H1 (cell line): Measurements from ENCODE around the gene B9D1. TPM values are rescaled to one million over a fixed set of nuclear protein-coding genes. Genes with fewer than 3 reads are reported as not detected.

Experiments used
- CTCF ChIA-PET: fragments of 300-600 bp; sonication (Branson Sonifier 250); formaldehyde crosslinking; loops from one replicate; lab custom pipeline; 2021; ENCODE audit not compliant: partially characterized antibody; lab: Charles Lee
- POLR2A ChIA-PET: fragments of 300-600 bp; sonication (Branson Sonifier 250); formaldehyde crosslinking; loops from one replicate; lab custom pipeline; 2021; ENCODE audit warnings: inconsistent platforms; ENCODE audit not compliant: partially characterized antibody; lab: Charles Lee
- DNase-seq, 2 experiments: peaks; one replicate each; pipeline versions ENCODE4 v3.0.0 to v3.0.0-alpha.2; 2010 to 2022; ENCODE audit warnings: low spot score in 2 of 2, low read depth in 1 of 2, mixed read lengths in 1 of 2
- FAIRE-seq: peaks from 2 replicates; lab custom pipeline; 2011; peaks lifted over from hg19 to GRCh38; lab: Jason Lieb, UNC
- H2AFZ ChIP-seq: 2 replicates; pipeline ENCODE4 v1.8.1; 2012; ENCODE audit warnings: low read length, inconsistent platforms
- H2AK5ac ChIP-seq: 2 replicates; pipeline ENCODE4 v1.6.1; 2013; ENCODE audit warnings: low read depth, low read length
- H2BK120ac ChIP-seq: replicated peaks from 2 replicates; pipeline ENCODE3; 2013; ENCODE audit warnings: low read depth, low read length, inconsistent platforms
- H2BK12ac ChIP-seq: 2 replicates; pipeline ENCODE4 v1.6.1; 2013; ENCODE audit warnings: low read depth, low read length
- H2BK15ac ChIP-seq: 2 replicates; pipeline ENCODE4 v1.6.1; 2013; ENCODE audit warnings: low read length
- H2BK20ac ChIP-seq: 2 replicates; pipeline ENCODE4 v1.6.1; 2013; ENCODE audit warnings: low read length
- H2BK5ac ChIP-seq: 2 replicates; pipeline ENCODE4 v1.6.1; 2013; ENCODE audit warnings: low read depth, low read length
- H3K14ac ChIP-seq: 2 replicates; pipeline ENCODE4 v1.6.1; 2013; ENCODE audit warnings: inconsistent platforms; ENCODE audit not compliant: insufficient read length
- H3K18ac ChIP-seq: 2 replicates; pipeline ENCODE4 v1.6.1; 2013; ENCODE audit warnings: low read length; ENCODE audit errors: extremely low read depth
- H3K23ac ChIP-seq: 2 replicates; pipeline ENCODE4 v1.6.1; 2013; ENCODE audit warnings: inconsistent platforms; ENCODE audit not compliant: insufficient read length
- H3K23me2 ChIP-seq: 2 replicates; pipeline ENCODE4 v1.6.1; 2013; ENCODE audit warnings: low read depth, low read length
- H3K27ac ChIP-seq: 2 replicates; pipeline ENCODE4 v1.6.1; 2011; ENCODE audit warnings: low read depth, low read length, inconsistent platforms
- H3K27me3 ChIP-seq, 4 experiments: replicated peaks in 1 of 4; 1 replicate in 1 of 4; 2 replicates in 3 of 4; pipeline versions ENCODE4 v1.6.1 to v1.8.1; 2011 to 2013; ENCODE audit warnings: low read length in 3 of 4, mild to moderate bottlenecking in 3 of 4, inconsistent platforms in 2 of 4, mixed read lengths in 2 of 4, moderate library complexity in 1 of 4; ENCODE audit not compliant: control insufficient read depth in 3 of 4, insufficient read depth in 3 of 4; ENCODE audit errors: extremely low read depth in 1 of 4
- H3K36me3 ChIP-seq, 4 experiments: 2 replicates each; pipeline versions ENCODE4 v1.6.1 to v1.8.1; 2011 to 2013; ENCODE audit warnings: mild to moderate bottlenecking in 4 of 4, low read length in 3 of 4, moderate library complexity in 2 of 4, control low read depth in 1 of 4, inconsistent platforms in 1 of 4; ENCODE audit not compliant: insufficient read depth in 4 of 4, control insufficient read depth in 2 of 4
- H3K4ac ChIP-seq: replicated peaks from 2 replicates; pipeline ENCODE3; 2013; ENCODE audit warnings: low read length, low read depth, mixed read lengths, inconsistent platforms; ENCODE audit not compliant: insufficient read length
- H3K4me1 ChIP-seq, 4 experiments: replicated peaks in 1 of 4; 1 replicate in 1 of 4; 2 replicates in 3 of 4; pipeline versions ENCODE4 v1.6.1 to v1.8.1; 2011 to 2013; ENCODE audit warnings: low read length in 3 of 4, inconsistent platforms in 2 of 4, mixed read lengths in 1 of 4; ENCODE audit not compliant: insufficient read depth in 4 of 4, control insufficient read depth in 3 of 4
- H3K4me2 ChIP-seq, 2 experiments: 2 replicates each; pipeline versions ENCODE4 v1.6.1 to v1.8.1; 2011 to 2013; ENCODE audit warnings: low read depth in 2 of 2, low read length in 2 of 2, control low read depth in 1 of 2, inconsistent platforms in 1 of 2, mild to moderate bottlenecking in 1 of 2; ENCODE audit not compliant: insufficient read depth in 1 of 2
- H3K4me3 ChIP-seq, 4 experiments: fragments of 200-600, 300-600 bp in 1 of 4; sonication (generic), shearing (Covaris generic), sonication (Bioruptor Twin) in 1 of 4; 2 replicates each; pipeline versions ENCODE4 v1.5.1 to v1.8.1; 2011 to 2016; ENCODE audit warnings: low read length in 4 of 4, low read depth in 3 of 4, control low read depth in 2 of 4, inconsistent platforms in 2 of 4, mild to moderate bottlenecking in 2 of 4, mixed read lengths in 1 of 4, moderate library complexity in 1 of 4; ENCODE audit not compliant: insufficient read depth in 2 of 4; ENCODE audit errors: extremely low read depth in 1 of 4
- H3K56ac ChIP-seq: replicated peaks from 2 replicates; pipeline ENCODE3; 2013; ENCODE audit warnings: low read depth, mild to moderate bottlenecking, mixed read lengths, low read length, inconsistent platforms; ENCODE audit not compliant: insufficient read length
- H3K79me1 ChIP-seq: 2 replicates; pipeline ENCODE4 v1.6.1; 2013; ENCODE audit warnings: low read depth, low read length, control low read depth
- H3K79me2 ChIP-seq, 2 experiments: 2 replicates each; pipeline versions ENCODE4 v1.6.1 to v1.8.1; 2012 to 2013; ENCODE audit warnings: low read length in 2 of 2, mild to moderate bottlenecking in 2 of 2, inconsistent platforms in 1 of 2; ENCODE audit not compliant: insufficient read depth in 2 of 2, control insufficient read depth in 1 of 2
- H3K9ac ChIP-seq, 4 experiments: replicated peaks in 1 of 4; 1 replicate in 1 of 4; 2 replicates in 3 of 4; pipeline versions ENCODE4 v1.6.1 to v1.8.1; 2011 to 2013; ENCODE audit warnings: low read depth in 3 of 4, low read length in 3 of 4, control low read depth in 2 of 4, mild to moderate bottlenecking in 2 of 4, moderate library complexity in 2 of 4, inconsistent platforms in 1 of 4; ENCODE audit errors: extremely low read depth in 1 of 4
- H3K9me3 ChIP-seq, 2 experiments: 2 replicates each; pipeline versions ENCODE4 v1.6.1 to v1.8.1; 2012 to 2013; ENCODE audit warnings: mild to moderate bottlenecking in 2 of 2, moderate library complexity in 2 of 2, control low read depth in 1 of 2, inconsistent platforms in 1 of 2, low read depth in 1 of 2, low read length in 1 of 2, mixed read lengths in 1 of 2; ENCODE audit not compliant: insufficient read depth in 2 of 2
- H4K20me1 ChIP-seq, 2 experiments: replicated peaks in 1 of 2; 2 replicates each; pipeline versions ENCODE3 to v1.8.1; 2011 to 2013; ENCODE audit warnings: inconsistent platforms in 2 of 2, low read length in 2 of 2, mild to moderate bottlenecking in 1 of 2; ENCODE audit not compliant: insufficient read depth in 2 of 2, control insufficient read depth in 1 of 2
- H4K5ac ChIP-seq: 2 replicates; pipeline ENCODE4 v1.6.1; 2013; ENCODE audit warnings: low read length, low read depth, mixed read lengths, inconsistent platforms; ENCODE audit not compliant: insufficient read length
- H4K8ac ChIP-seq: 2 replicates; pipeline ENCODE4 v1.8.0; 2013; ENCODE audit warnings: mild to moderate bottlenecking, moderate library complexity, low read length, inconsistent platforms; ENCODE audit not compliant: insufficient read depth; ENCODE audit errors: extremely low read depth
- H4K91ac ChIP-seq: replicated peaks from 2 replicates; pipeline ENCODE3; 2013; ENCODE audit warnings: low read length, mixed read lengths, inconsistent platforms; ENCODE audit not compliant: insufficient read length
- BCL11A ChIP-seq, 2 experiments: IDR thresholded peaks; one replicate each; pipeline ENCODE4 v1.6.1; 2011; ENCODE audit warnings: low read depth in 2 of 2, low read length in 2 of 2, mild to moderate bottlenecking in 2 of 2
- CTCF ChIP-seq, 3 experiments: IDR thresholded peaks; 1 replicate in 2 of 3; 2 replicates in 1 of 3; pipeline versions ENCODE4 v1.5.1 to v1.6.1; 2011; ENCODE audit warnings: low read length in 3 of 3, mild to moderate bottlenecking in 3 of 3, inconsistent platforms in 2 of 3, low read depth in 1 of 3, moderate library complexity in 1 of 3; ENCODE audit not compliant: insufficient read depth in 1 of 3; ENCODE audit errors: control extremely low read depth in 1 of 3
- EZH2 ChIP-seq: fragments of 200-600 bp; sonication (generic); IDR thresholded peaks from 2 replicates; pipeline ENCODE4 v1.7.1; 2012; ENCODE audit warnings: low read depth, mild to moderate bottlenecking, moderate library complexity, low read length, inconsistent platforms; ENCODE audit not compliant: severe bottlenecking
- HDAC2 ChIP-seq, 2 experiments: fragments of 300-600 bp in 1 of 2; sonication (generic) in 1 of 2; IDR thresholded peaks; 2 replicates each; pipeline ENCODE4 v1.6.1; 2011 to 2012; ENCODE audit warnings: low read depth in 2 of 2, low read length in 2 of 2, mild to moderate bottlenecking in 2 of 2, moderate library complexity in 2 of 2, borderline replicate concordance in 1 of 2, inconsistent platforms in 1 of 2
- HDAC6 ChIP-seq: IDR thresholded peaks from one replicate; pipeline ENCODE4 v1.7.1; 2012; ENCODE audit warnings: low read depth, mild to moderate bottlenecking, inconsistent platforms, low read length, moderate library complexity
- KDM4A ChIP-seq: IDR thresholded peaks from one replicate; pipeline ENCODE4 v1.7.1; 2012; ENCODE audit warnings: low read depth, mild to moderate bottlenecking, moderate library complexity, low read length, inconsistent platforms; ENCODE audit not compliant: severe bottlenecking
- TAF7 ChIP-seq: optimal IDR thresholded peaks from 2 replicates; pipeline ENCODE3; 2011; ENCODE audit warnings: low read depth, mild to moderate bottlenecking, inconsistent platforms, low read length, moderate library complexity, borderline replicate concordance
- TBP ChIP-seq: IDR thresholded peaks from 2 replicates; pipeline ENCODE4 v1.6.1; 2011; ENCODE audit warnings: low read depth, low read length, improper control_type of control experiment
- WGBS, 2 experiments: shearing (Covaris generic) in 1 of 2; methylation state at CpG; one replicate each; pipeline versions ENCODE4 v1.1.6 to v1.1.7; 2013 to 2015; ENCODE audit warnings: low lambda C conversion rate in 2 of 2, mixed read lengths in 2 of 2, inconsistent platforms in 1 of 2, low coverage in 1 of 2, missing lambda C conversion rate in 1 of 2; ENCODE audit not compliant: insufficient replicate concordance in 2 of 2, insufficient coverage in 1 of 2, insufficient read length in 1 of 2; ENCODE audit errors: extremely low coverage in 1 of 2, missing lambda C conversion rate in 1 of 2; 5-methylcytosine and 5-hydroxymethylcytosine counted together
- polyA plus RNA-seq, 7 experiments: library from polyadenylated mRNA; depleted of rRNA in 3 of 7; stranded (reverse) in 5 of 7; unstranded in 2 of 7; fragments of >200 nt in 5 of 7; fragments of 200-250 nt in 2 of 7; gene quantifications; 1 replicate in 5 of 7; 2 replicates in 1 of 7; 4 replicates in 1 of 7; pipeline versions ENCODE4 v1.2.1 to v1.2.3, GENCODE V29; 2011 to 2013; ENCODE audit warnings: missing spikeins in 2 of 7, mixed read lengths in 2 of 7
- total RNA-seq: library from RNA; stranded (reverse); fragmentation: NEBNext Ultra II Directional; extraction: Animal tissue kit (Norgen Biotek cat#: 25700); gene quantifications from 2 replicates; pipeline ENCODE4 v1.2.1, GENCODE V29; 2021
- TF ChIP-seq, protein P1 (sequence below): IDR thresholded peaks from 2 replicates; pipeline ENCODE4 v1.6.1; 2011; ENCODE audit warnings: low read length, improper control_type of control experiment

The B9D1 gene
- total and polyA plus RNA-seq, 2 of the 8 experiments (the other 6 are each of a cell fraction or from before 2014, with no cell fraction given), result 24.6 to 65.7 TPM

GRCh38 chr17:19337712-19338023 is 24.9 kb downstream of the B9D1 start:
- Histone ChIP-seq H3K23ac (no peak overlapping the region), H3K79me1 (no peaks in the 10 kb centered on the region), H3K27me3 (no peaks in the 10 kb centered on the region), H3K9ac (no peak overlapping the region), H2AK5ac (no peak overlapping the region), H3K18ac (no peak overlapping the region), H2BK15ac (no peak overlapping the region), H3K9me3 (no peaks in the 10 kb centered on the region), H4K91ac (no peak overlapping the region), H3K4me2 (no peak overlapping the region), H3K4me1 (peaks cover 4 to 25% (median 15%) of the 10 kb centered on the region in 4 experiments), H3K27ac (no peak overlapping the region), H2BK5ac (0 out of 2 replicates have a peak overlapping the region, but pooled peaks have one; percentile 62), H2BK12ac (no peak overlapping the region), H2BK120ac (no peak overlapping the region), H2AFZ (no peak overlapping the region), H3K4ac (no peak overlapping the region), H4K8ac (no peak overlapping the region), H3K14ac (no peak overlapping the region), H3K79me2 (no peaks in the 10 kb centered on the region), H3K56ac (no peak overlapping the region), H4K5ac (no peak overlapping the region), H2BK20ac (no peak overlapping the region), H3K23me2 (no peaks in the 10 kb centered on the region), H4K20me1 (peaks cover 0 to 6% of the 10 kb centered on the region in 2 experiments), H3K36me3 (no peaks in the 10 kb centered on the region), H3K4me3 (no peak overlapping the region)
- POLR2A ChIA-PET, result interaction anchor here (0.7 to 1.5 kb wide), 3 partner anchors 16 to 54 kb away, joined by 3 to 4 read pairs (median 3); no protein-coding TSS in a partner anchor
- WGBS, 2 experiments, result 84% methylated on average over 2 of the region's 2 CpGs; no CpG with 5 or more reads in 1 of the 2 experiments
- no peak for FAIRE-seq
- no peak for DNase-seq
- CTCF ChIA-PET, result interaction anchor here (0.7 to 9.8 kb wide), 18 partner anchors 9 to 109 kb away, joined by 3 to 70 read pairs (median 4); partner anchors contain the start of gene MAPK7
- no peak for TF ChIP-seq TAF7
- TF ChIP-seq CTCF (IDR thresholded peaks at IDR 0.05; ENCODE audit: control extremely low read depth in 1 of 3, insufficient read depth in 1 of 3, low read depth in 1 of 3, low read length in 3 of 3), result no peak
- no peak for TF ChIP-seq BCL11A (IDR thresholded peaks at IDR 0.05; ENCODE audit: low read depth in 2 of 2, low read length in 2 of 2)
- no peak for TF ChIP-seq TBP
- no peak for TF ChIP-seq HDAC6
- TF ChIP-seq, protein P1, sequence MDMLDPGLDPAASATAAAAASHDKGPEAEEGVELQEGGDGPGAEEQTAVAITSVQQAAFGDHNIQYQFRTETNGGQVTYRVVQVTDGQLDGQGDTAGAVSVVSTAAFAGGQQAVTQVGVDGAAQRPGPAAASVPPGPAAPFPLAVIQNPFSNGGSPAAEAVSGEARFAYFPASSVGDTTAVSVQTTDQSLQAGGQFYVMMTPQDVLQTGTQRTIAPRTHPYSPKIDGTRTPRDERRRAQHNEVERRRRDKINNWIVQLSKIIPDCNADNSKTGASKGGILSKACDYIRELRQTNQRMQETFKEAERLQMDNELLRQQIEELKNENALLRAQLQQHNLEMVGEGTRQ, result no peak
- no peak for TF ChIP-seq EZH2
- TF ChIP-seq KDM4A, result no peak
- TF ChIP-seq HDAC2 (IDR thresholded peaks at IDR 0.05; ENCODE audit: borderline replicate concordance in 1 of 2, low read depth in 2 of 2, low read length in 2 of 2), result no peak
